Ascending aorta (tissue), 2 donors: ENCODE measurements around the gene NARF. TPM values are rescaled to one million over a fixed set of nuclear protein-coding genes. Genes with fewer than 3 reads are reported as not detected.

Experiments used
- DNase-seq, 2 donors: peaks; one replicate each; pipeline ENCODE4 v3.0.0-alpha.2; 2019; ENCODE audit warnings: low spot score in 2 of 2
- H3K27ac ChIP-seq, 2 donors: fragments of 200-600 bp; sonication (generic); one replicate each; pipeline ENCODE4 v1.5.1; 2016 to 2017; ENCODE audit warnings: mild to moderate bottlenecking in 1 of 2
- H3K27me3 ChIP-seq: fragments of 200-600 bp; sonication (generic); one replicate; pipeline ENCODE4 v1.5.1; 2017
- H3K36me3 ChIP-seq, 2 donors: fragments of 200-600 bp; sonication (generic); one replicate each; pipeline ENCODE4 v1.5.1; 2016
- H3K4me1 ChIP-seq, 2 donors: fragments of 200-600 bp; sonication (generic); one replicate each; pipeline ENCODE4 v1.5.1; 2016 to 2017; ENCODE audit warnings: mild to moderate bottlenecking in 1 of 2
- H3K4me3 ChIP-seq, 2 donors: fragments of 200-600 bp; sonication (generic); one replicate each; pipeline ENCODE4 v1.5.1; 2016 to 2017; ENCODE audit warnings: mild to moderate bottlenecking in 1 of 2
- H3K9me3 ChIP-seq, 2 donors: fragments of 200-600 bp; sonication (generic); one replicate each; pipeline ENCODE4 v1.5.1; 2016
- intact Hi-C: fragments of 100-400 bp; cut with DNase I; formaldehyde crosslinking; loops from one replicate; pipeline ENCODE4 v1.15.1; 2023
- total RNA-seq: library from RNA; depleted of rRNA; stranded (reverse); fragments of >200 nt; gene quantifications from one replicate; pipeline ENCODE4 v1.1.0, GENCODE V29; 2016
- TF ChIP-seq, protein P1 (sequence below), 3 experiments: fragments of 200-600 bp in 2 of 3; fragments of 450-650 bp in 1 of 3; sonication (generic) in 2 of 3; IDR thresholded peaks; one replicate each; pipeline ENCODE4 v1.5.1; 2016 to 2019; ENCODE audit warnings: antibody characterized with exemption in 3 of 3, mild to moderate bottlenecking in 1 of 3, moderate library complexity in 1 of 3

NARF gene
- total RNA-seq, 1 donor from 2014 or later, result 38.3 TPM

DNA sequence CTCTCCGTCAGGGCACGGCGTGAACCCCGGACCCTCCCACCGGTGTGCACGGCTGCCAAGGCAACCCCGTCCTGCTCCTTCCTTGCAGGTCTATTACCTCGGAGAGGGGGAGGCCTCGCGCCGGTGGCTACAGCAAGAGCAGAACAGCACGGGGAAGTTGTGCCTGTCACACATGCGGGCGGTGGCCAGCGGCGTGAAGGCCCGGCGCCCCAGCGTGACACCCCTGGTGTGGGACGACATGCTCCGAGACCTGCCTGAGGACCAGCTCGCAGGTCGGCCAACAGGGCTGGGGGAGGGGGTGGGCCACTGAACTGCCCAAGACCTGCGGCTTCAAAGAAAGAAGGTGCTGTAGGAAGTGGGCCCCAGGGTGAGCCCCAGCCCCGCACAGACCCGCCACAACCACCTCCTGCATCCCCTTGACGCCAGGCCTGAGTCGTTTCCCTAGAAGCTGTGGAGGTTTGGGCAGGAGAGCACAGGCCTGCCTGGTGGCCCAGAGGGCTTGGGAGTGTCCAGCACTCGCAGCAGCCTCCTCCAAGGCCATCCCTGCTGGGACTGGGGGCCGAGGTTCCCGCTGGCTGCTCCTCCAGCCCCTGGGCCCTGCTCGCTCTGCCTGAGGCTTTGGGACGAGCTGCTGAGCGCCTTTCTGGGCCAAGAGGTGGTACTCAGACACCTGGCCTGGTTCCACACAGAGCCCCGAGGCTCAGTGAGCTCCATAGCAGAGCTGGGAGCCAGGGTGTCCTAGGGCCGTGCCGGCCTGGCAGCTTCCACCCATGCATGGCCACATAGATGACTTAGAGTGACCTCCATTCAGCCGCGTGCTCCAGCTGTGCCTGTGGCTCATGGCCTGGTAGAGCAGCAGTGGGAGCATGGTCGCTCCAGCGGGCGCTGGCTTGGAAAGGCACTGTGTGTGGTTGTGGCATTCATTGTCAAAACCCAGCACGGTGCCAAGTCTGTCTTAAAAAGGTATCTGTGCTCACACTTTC, 22.6 kb upstream of the NARF start:
- DNase-seq, result no peak
- H3K36me3 ChIP-seq, result peaks cover 0 to 13% of the 10 kb centered on the region in 2 donors
- H3K27ac ChIP-seq, result no peak overlapping the region
- H3K4me3 ChIP-seq, result no peak overlapping the region
- no peaks in the 10 kb centered on the region for H3K27me3 ChIP-seq
- H3K9me3 ChIP-seq, result no peaks in the 10 kb centered on the region
- intact Hi-C loops, result no loop called here
- TF ChIP-seq, protein P1, sequence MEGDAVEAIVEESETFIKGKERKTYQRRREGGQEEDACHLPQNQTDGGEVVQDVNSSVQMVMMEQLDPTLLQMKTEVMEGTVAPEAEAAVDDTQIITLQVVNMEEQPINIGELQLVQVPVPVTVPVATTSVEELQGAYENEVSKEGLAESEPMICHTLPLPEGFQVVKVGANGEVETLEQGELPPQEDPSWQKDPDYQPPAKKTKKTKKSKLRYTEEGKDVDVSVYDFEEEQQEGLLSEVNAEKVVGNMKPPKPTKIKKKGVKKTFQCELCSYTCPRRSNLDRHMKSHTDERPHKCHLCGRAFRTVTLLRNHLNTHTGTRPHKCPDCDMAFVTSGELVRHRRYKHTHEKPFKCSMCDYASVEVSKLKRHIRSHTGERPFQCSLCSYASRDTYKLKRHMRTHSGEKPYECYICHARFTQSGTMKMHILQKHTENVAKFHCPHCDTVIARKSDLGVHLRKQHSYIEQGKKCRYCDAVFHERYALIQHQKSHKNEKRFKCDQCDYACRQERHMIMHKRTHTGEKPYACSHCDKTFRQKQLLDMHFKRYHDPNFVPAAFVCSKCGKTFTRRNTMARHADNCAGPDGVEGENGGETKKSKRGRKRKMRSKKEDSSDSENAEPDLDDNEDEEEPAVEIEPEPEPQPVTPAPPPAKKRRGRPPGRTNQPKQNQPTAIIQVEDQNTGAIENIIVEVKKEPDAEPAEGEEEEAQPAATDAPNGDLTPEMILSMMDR (IDR thresholded peaks at IDR 0.05), result no peak
- H3K4me1 ChIP-seq, result no peaks in the 10 kb centered on the region

DNA sequence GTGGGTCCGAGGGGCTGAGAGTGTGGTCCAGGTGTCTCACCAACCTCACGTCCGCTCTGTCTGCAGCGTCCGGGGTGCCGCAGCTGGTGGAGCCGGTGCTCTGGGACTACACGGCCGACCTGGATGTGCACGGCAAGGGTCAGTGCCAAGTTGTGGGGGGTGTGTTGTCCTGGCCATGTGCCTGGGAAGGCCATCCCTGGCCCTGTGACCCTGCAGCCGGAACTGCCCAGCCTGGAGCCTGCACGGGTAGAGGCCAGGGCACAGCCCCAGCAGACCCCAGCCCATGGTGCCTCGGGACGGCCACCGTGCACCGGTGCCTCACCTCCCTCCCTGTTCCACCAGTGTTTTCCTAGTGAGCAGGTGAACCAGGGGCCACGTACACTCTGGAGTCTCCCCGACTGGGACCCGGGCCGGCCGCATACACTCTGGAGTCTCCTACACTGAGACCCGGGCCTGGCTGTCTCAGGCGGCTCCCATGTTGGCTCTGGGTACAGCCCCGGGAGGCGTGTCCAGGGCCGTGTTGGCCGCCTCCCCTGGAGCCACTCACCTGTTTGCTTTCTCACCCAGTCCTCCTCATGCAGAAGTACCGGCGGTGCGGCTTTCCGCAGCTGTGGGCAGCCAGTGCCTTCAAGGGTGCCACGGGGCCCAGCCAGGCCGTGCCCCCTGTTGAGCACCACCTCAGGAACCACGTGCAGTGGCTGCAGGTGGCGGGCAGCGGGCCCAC, 21.8 kb upstream of the NARF start:
- DNase-seq, result no peak

DNA sequence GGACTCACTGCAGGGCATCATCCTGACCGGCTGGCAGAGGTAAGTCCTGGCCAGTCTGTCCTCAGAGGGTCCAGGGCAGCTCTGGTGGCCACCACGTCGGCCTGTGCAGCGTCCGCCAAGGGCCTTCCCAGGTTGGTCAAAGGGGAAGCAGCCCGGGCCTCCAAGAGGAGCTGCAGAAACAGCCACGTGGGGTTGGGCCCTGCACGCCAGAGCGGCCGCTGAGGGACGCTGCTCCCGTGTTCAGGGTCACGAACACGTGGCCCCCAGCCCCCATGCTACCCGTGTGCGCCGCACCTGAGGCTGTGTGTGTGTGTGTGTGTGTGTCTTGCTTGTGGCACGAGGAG, 21.2 kb upstream of the NARF start:
- Histone ChIP-seq H3K27me3 (no peaks in the 10 kb centered on the region), H3K27ac (no peak overlapping the region), H3K36me3 (peaks cover 4 to 19% of the 10 kb centered on the region in 2 donors), H3K9me3 (no peaks in the 10 kb centered on the region), H3K4me1 (no peaks in the 10 kb centered on the region), H3K4me3 (no peak overlapping the region)
- TF ChIP-seq, protein P1 (IDR thresholded peaks at IDR 0.05), result no peak
- intact Hi-C loops, result no loop called here
- DNase-seq, result no peak

More for the DNA sequence above, 21.8 kb upstream of the NARF start:
- TF ChIP-seq, protein P1 (IDR thresholded peaks at IDR 0.05), result no peak
- Histone ChIP-seq H3K4me1 (no peaks in the 10 kb centered on the region), H3K9me3 (no peaks in the 10 kb centered on the region), H3K27ac (no peak overlapping the region), H3K27me3 (no peaks in the 10 kb centered on the region), H3K36me3 (peaks cover 2 to 13% of the 10 kb centered on the region in 2 donors), H3K4me3 (no peak overlapping the region)
- intact Hi-C loops, result no loop called here

DNA sequence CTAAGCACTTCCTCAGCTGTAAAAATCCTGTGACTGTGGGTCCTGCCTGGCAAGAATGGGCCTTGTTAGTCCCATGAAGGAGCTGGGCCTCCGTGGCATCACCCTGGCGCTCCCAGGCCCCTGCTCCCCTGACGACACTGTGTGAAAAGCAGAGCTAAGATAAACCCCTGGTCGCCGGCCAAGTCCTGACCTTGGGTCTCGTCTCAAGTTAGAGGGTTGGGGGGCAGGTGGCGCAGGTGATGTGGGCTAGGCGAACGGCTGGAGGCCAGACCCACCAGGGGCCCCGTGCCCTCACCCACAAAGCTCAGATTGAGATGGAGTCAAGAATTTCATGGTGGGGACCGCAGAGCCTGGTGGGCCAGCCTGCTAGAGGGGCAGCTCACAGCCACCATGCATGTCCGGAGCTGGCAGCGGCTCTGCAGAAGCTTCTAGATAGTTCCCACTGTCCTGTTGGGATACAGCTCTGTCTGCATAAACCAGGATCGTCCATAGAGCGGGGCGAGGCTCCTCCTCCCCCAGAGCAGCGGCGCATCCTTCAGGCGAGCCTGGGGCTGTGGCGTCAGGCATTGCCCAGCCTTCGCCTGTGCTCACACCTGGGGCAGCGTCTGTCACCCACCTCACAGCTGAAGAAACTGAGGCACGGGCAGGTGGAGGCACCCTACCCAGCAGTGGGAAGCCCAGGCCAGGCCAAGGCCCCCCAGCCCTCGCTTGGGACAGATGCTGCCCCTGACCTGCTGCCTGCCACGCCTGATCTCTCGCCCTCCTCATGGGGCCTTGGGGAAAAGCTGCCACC, 19.9 kb upstream of the NARF start:
- H3K4me3 ChIP-seq, result no peak overlapping the region
- H3K36me3 ChIP-seq, result peaks cover 16 to 31% of the 10 kb centered on the region in 2 donors
- no peaks in the 10 kb centered on the region for H3K27me3 ChIP-seq
- intact Hi-C loops, result no loop called here
- H3K9me3 ChIP-seq, result no peaks in the 10 kb centered on the region
- TF ChIP-seq, protein P1 (IDR thresholded peaks at IDR 0.05), result no peak
- H3K27ac ChIP-seq, result no peak overlapping the region
- DNase-seq, result peak in 1 of 2 donors; percentile 61
- no peaks in the 10 kb centered on the region for H3K4me1 ChIP-seq

DNA sequence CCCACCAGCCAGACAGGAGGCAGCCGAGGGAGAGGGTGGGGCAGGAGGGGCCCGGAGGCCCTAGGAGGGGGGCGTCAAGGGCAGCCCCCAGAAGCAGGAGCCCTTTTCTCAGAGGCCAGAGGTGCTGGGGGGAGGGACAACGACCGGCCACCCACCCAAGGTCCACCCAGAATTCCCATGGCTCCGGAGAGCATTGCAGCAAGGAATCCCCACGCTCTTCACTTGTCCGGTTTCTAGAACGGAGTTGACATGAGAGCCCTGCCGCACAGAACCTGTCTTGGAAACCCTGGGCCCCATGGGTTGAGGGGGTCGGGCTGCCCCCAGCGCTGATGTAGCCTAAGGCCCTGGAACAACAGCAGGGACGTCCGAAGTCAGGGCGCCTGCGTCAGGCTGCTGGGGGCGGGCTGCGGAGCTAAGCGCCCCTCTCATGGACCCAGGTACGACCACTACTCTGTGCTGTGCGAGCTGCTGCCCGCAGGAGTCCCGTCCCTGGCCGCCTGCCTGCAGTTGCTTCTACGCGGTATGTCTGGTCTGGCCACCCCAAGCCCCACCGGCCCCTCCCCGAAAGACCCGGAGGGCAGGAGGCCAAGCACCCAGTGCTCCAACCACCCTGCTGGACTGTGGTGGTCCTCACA, 19.2 kb upstream of the NARF start:
- intact Hi-C loops, result no loop called here
- no peak for DNase-seq
- H3K9me3 ChIP-seq, result no peaks in the 10 kb centered on the region
- TF ChIP-seq, protein P1 (IDR thresholded peaks at IDR 0.05), result no peak
- H3K4me3 ChIP-seq, result no peak overlapping the region
- H3K27ac ChIP-seq, result no peak overlapping the region
- H3K27me3 ChIP-seq, result no peaks in the 10 kb centered on the region
- H3K4me1 ChIP-seq, result no peaks in the 10 kb centered on the region
- H3K36me3 ChIP-seq, result peaks cover 23 to 37% of the 10 kb centered on the region in 2 donors
